Esophagus muscularis mucosa (tissue), 3 donors: ENCODE results near the gene PAFAH1B2.

Experiments used
- CTCF ChIP-seq, 3 experiments: fragments of 200-600 bp in 2 of 3; fragments of 450-650 bp in 1 of 3; sonication (generic) in 2 of 3; IDR thresholded peaks; one replicate each; pipeline ENCODE4 v1.5.1; 2017 to 2019; ENCODE audit warnings: antibody characterized with exemption in 3 of 3, mild to moderate bottlenecking in 2 of 3, moderate library complexity in 1 of 3
- POLR2A ChIP-seq: fragments of 450-650 bp; IDR thresholded peaks from one replicate; pipeline ENCODE4 v1.6.1; 2017; ENCODE audit warnings: antibody characterized with exemption, moderate library complexity, mild to moderate bottlenecking, low read depth

- TF ChIP-seq POLR2A (no peak), CTCF (IDR thresholded peaks at IDR 0.05) (no peak)
These were observed 73.3 kb downstream of the PAFAH1B2 start for GRCh38 chr11:117217141-117218084.
